ENCODE results near the gene TRAPPC5.

- TF ChIP-seq AFF4 (CRISPR knock-in tag; IDR thresholded peaks at IDR 0.05; ENCODE audit: borderline replicate concordance) (no peak), HMGA2 (CRISPR knock-in tag; IDR thresholded peaks at IDR 0.05) (no peak)
These were observed 11.0 kb upstream of the TRAPPC5 start for GRCh38 chr19:7669641-7670040.
